IMR-90 (cell line): Measurements from ENCODE around the gene TACC2. TPM values are rescaled to one million over a fixed set of nuclear protein-coding genes. Genes with fewer than 3 reads are reported as not detected.

Experiments used
- ATAC-seq: fragments of 200-7000 bp; cut with Tn5 transposase; 2 replicates; pipeline ENCODE4 v1.9.1; 2020; ENCODE audit warnings: low read depth, mild to moderate bottlenecking, moderate library complexity
- BruUV-seq: library from RNA; stranded (reverse); fragments of 400-500 nt; replicated peaks from 2 replicates; lab custom pipeline; 2021; lab: Mats Ljungman, UMichigan
- CTCF ChIA-PET: fragments of 300-600 bp; formaldehyde crosslinking; extraction: SDS; loops from one replicate; lab custom pipeline; 2021; ENCODE audit warnings: antibody characterized with exemption; lab: Yijun Ruan, JAX
- POLR2A ChIA-PET: fragments of 300-600 bp; sonication (Branson Sonifier 250); formaldehyde crosslinking; loops from one replicate; lab custom pipeline; 2022; ENCODE audit warnings: antibody characterized with exemption; ENCODE audit not compliant: unreplicated experiment; lab: Charles Lee
- DNase-seq: peaks from one replicate; pipeline ENCODE4 v3.0.0; 2013
- H2AFZ ChIP-seq: replicated peaks from 2 replicates; pipeline ENCODE3; 2013; ENCODE audit warnings: low read length, mild to moderate bottlenecking; ENCODE audit not compliant: poor library complexity
- H2AK5ac ChIP-seq: 2 replicates; pipeline ENCODE4 v1.6.1; 2013; ENCODE audit warnings: low read depth, low read length, inconsistent platforms
- H2AK9ac ChIP-seq: replicated peaks from 2 replicates; pipeline ENCODE3; 2013; ENCODE audit warnings: mild to moderate bottlenecking, low read depth, low read length, moderate library complexity; ENCODE audit not compliant: poor library complexity
- H2BK120ac ChIP-seq: 2 replicates; pipeline ENCODE4 v1.6.1; 2013; ENCODE audit warnings: low read depth, low read length, inconsistent platforms
- H2BK15ac ChIP-seq: 3 replicates; pipeline ENCODE4 v1.6.1; 2013; ENCODE audit warnings: low read depth, low read length, inconsistent platforms
- H2BK20ac ChIP-seq: 2 replicates; pipeline ENCODE4 v1.6.1; 2013; ENCODE audit warnings: low read depth, mild to moderate bottlenecking, inconsistent platforms, low read length, moderate library complexity
- H2BK5ac ChIP-seq: 2 replicates; pipeline ENCODE4 v1.6.1; 2013; ENCODE audit warnings: mild to moderate bottlenecking, low read depth, low read length, inconsistent platforms; ENCODE audit not compliant: poor library complexity, severe bottlenecking
- H3K14ac ChIP-seq: replicated peaks from 2 replicates; pipeline ENCODE4 v1.6.1; 2013; ENCODE audit warnings: low read depth, low read length, inconsistent platforms
- H3K18ac ChIP-seq: 2 replicates; pipeline ENCODE4 v1.6.1; 2013; ENCODE audit warnings: low read depth, low read length, control low read depth
- H3K23ac ChIP-seq: 2 replicates; pipeline ENCODE4 v1.6.1; 2013; ENCODE audit warnings: low read depth, low read length, inconsistent platforms
- H3K27ac ChIP-seq: 2 replicates; pipeline ENCODE4 v1.5.1; 2013; ENCODE audit warnings: mild to moderate bottlenecking, control low read depth, low read length; ENCODE audit not compliant: insufficient read depth
- H3K27me3 ChIP-seq: 2 replicates; pipeline ENCODE4 v1.6.1; 2013; ENCODE audit warnings: low read length; ENCODE audit not compliant: control insufficient read depth, insufficient read depth
- H3K36me3 ChIP-seq: 2 replicates; pipeline ENCODE4 v1.6.1; 2013; ENCODE audit warnings: low read length, mixed read lengths; ENCODE audit not compliant: control insufficient read depth, insufficient read depth
- H3K4ac ChIP-seq: 2 replicates; pipeline ENCODE4 v1.6.1; 2013; ENCODE audit warnings: low read depth, low read length, inconsistent platforms
- H3K4me1 ChIP-seq: 2 replicates; pipeline ENCODE4 v1.6.1; 2013; ENCODE audit warnings: low read length, mixed read lengths; ENCODE audit not compliant: control insufficient read depth, insufficient read depth
- H3K4me2 ChIP-seq: 2 replicates; pipeline ENCODE4 v1.6.1; 2013; ENCODE audit warnings: low read depth, mild to moderate bottlenecking, control low read depth, low read length, moderate library complexity
- H3K4me3 ChIP-seq: 2 replicates; pipeline ENCODE4 v1.5.1; 2013; ENCODE audit warnings: low read depth, mild to moderate bottlenecking, control low read depth, low read length, moderate library complexity; ENCODE audit not compliant: insufficient read depth
- H3K56ac ChIP-seq: 2 replicates; pipeline ENCODE4 v1.6.1; 2013; ENCODE audit warnings: low read length, inconsistent platforms; ENCODE audit not compliant: insufficient read depth; ENCODE audit errors: extremely low read depth
- H3K79me1 ChIP-seq, 2 experiments: 2 replicates each; pipeline ENCODE4 v1.6.1; 2013; ENCODE audit warnings: low read length in 2 of 2, inconsistent platforms in 1 of 2, low read depth in 1 of 2
- H3K9ac ChIP-seq: 2 replicates; pipeline ENCODE4 v1.6.1; 2013; ENCODE audit warnings: low read depth, low read length, control low read depth
- H3K9me1 ChIP-seq: 2 replicates; pipeline ENCODE4 v1.6.1; 2013; ENCODE audit warnings: low read length, inconsistent platforms; ENCODE audit not compliant: insufficient read depth
- H3K9me3 ChIP-seq: 2 replicates; pipeline ENCODE4 v1.6.1; 2013; ENCODE audit warnings: low read length; ENCODE audit not compliant: control insufficient read depth, insufficient read depth
- H4K20me1 ChIP-seq: 2 replicates; pipeline ENCODE4 v1.6.1; 2013; ENCODE audit warnings: low read length, inconsistent platforms; ENCODE audit not compliant: insufficient read depth
- H4K5ac ChIP-seq: 2 replicates; pipeline ENCODE4 v1.6.1; 2013; ENCODE audit warnings: mild to moderate bottlenecking, low read depth, low read length, control low read depth
- H4K8ac ChIP-seq, 2 experiments: 2 replicates each; pipeline ENCODE4 v1.6.1; 2013; ENCODE audit warnings: low read depth in 2 of 2, low read length in 2 of 2, control low read depth in 1 of 2, inconsistent platforms in 1 of 2
- H4K91ac ChIP-seq: 2 replicates; pipeline ENCODE4 v1.6.1; 2013; ENCODE audit warnings: low read depth, low read length, inconsistent platforms; ENCODE audit not compliant: insufficient read depth
- CEBPB ChIP-seq: IDR thresholded peaks from 2 replicates; pipeline ENCODE4 v1.6.1; 2012; ENCODE audit warnings: low read depth, low read length, improper control_type of control experiment
- CHD1 ChIP-seq: IDR thresholded peaks from 2 replicates; pipeline ENCODE4 v1.6.1; 2012; ENCODE audit warnings: low read depth, low read length, improper control_type of control experiment
- FOS ChIP-seq: fragments of 150-350 bp; IDR thresholded peaks from 2 replicates; pipeline ENCODE4 v1.6.1; 2016; ENCODE audit warnings: low read depth, low read length
- MAFK ChIP-seq: IDR thresholded peaks from 2 replicates; pipeline ENCODE4 v1.6.1; 2012; ENCODE audit warnings: low read depth, low read length, improper control_type of control experiment
- MAZ ChIP-seq: IDR thresholded peaks from 2 replicates; pipeline ENCODE4 v1.6.1; 2012; ENCODE audit warnings: low read depth, mild to moderate bottlenecking, low read length, improper control_type of control experiment, moderate library complexity, borderline replicate concordance
- NFE2L2 ChIP-seq: fragments of 150-350 bp; IDR thresholded peaks from 2 replicates; pipeline ENCODE4 v1.6.1; 2016; ENCODE audit warnings: low read depth, mild to moderate bottlenecking, low read length
- RAD21 ChIP-seq: IDR thresholded peaks from 2 replicates; pipeline ENCODE4 v1.6.1; 2012; ENCODE audit warnings: low read length, improper control_type of control experiment
- RCOR1 ChIP-seq: IDR thresholded peaks from 2 replicates; pipeline ENCODE4 v1.6.1; 2012; ENCODE audit warnings: mild to moderate bottlenecking, low read length, improper control_type of control experiment; ENCODE audit not compliant: insufficient replicate concordance
- WGBS, 2 experiments: methylation state at CpG; one replicate each; pipeline versions ENCODE4 v1.1.5 to v1.1.7; 2013; ENCODE audit warnings: missing lambda C conversion rate in 2 of 2; ENCODE audit not compliant: insufficient read length in 1 of 2; ENCODE audit errors: extremely low coverage in 2 of 2; 5-methylcytosine and 5-hydroxymethylcytosine counted together
- dilution Hi-C: fragments of 300-500 bp; cut with HindIII; formaldehyde crosslinking; loops from one replicate; pipeline ENCODE4 v1.14.3; 2018; ENCODE audit warnings: low sequenced_read_pairs; ENCODE audit not compliant: unreplicated experiment
- in situ Hi-C: fragments of 300-500 bp; cut with MboI; formaldehyde crosslinking; loops from 3 replicates; pipeline ENCODE4 v1.14.3; 2019; ENCODE audit warnings: low sequenced_read_pairs, inconsistent platforms, mixed read lengths
- intact Hi-C: fragments of 100-400 bp; cut with micrococcal nuclease; formaldehyde crosslinking; loops from 2 replicates; pipeline ENCODE4 v1.10.0; 2022
- polyA plus RNA-seq, 3 experiments: library from polyadenylated mRNA; depleted of rRNA; stranded (reverse); fragments of >200 nt; gene quantifications; 2 replicates each; pipeline ENCODE4 v1.2.3, GENCODE V29; 2012; ENCODE audit warnings: low replicate concordance in 1 of 3
- total RNA-seq: library from RNA; depleted of rRNA; stranded (reverse); fragments of >200 nt; gene quantifications from 2 replicates; pipeline ENCODE4 v1.2.3, GENCODE V29; 2012
- TF ChIP-seq, protein P1 (sequence below): conservative IDR thresholded peaks from 2 replicates; pipeline ENCODE4 v1.5.1; 2012; ENCODE audit warnings: mild to moderate bottlenecking, low read depth, low read length, improper control_type of control experiment

TACC2 gene
- total and polyA plus RNA-seq, 2 of the 4 experiments (the other 2 are of a cell fraction) = 2.9 to 15.4 TPM

DNA sequence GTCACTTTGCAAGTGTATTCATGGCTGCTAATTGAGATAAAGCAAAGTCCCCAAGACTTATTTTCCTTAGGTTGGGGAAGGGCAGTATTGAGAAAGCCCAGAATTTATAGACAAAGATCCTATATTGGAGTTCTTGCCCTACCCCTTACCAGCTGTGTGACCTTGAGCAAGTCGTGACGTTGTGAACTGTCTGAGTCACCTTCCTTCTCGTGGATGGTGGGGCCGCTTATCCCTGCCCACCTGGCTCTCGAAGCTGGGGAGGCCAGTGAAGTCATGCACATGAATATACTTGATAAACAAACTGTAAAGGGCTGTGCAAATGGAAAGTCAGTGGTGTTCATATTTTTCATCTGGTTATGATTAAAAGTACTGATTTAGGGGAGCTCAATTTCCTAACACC, 127.4 kb downstream of the TACC2 start:
- Histone ChIP-seq H4K20me1 (peaks cover 26% of the 10 kb centered on the region; the same call in 1 of the 2 replicates), H3K9ac (no peak overlapping the region), H4K8ac (no peak overlapping the region), H2BK15ac (no peak overlapping the region), H3K56ac (no peak overlapping the region), H3K4me2 (0 out of 2 replicates have a peak overlapping the region, but pooled peaks have one; percentile 0), H3K9me3 (no peaks in the 10 kb centered on the region), H2BK5ac (no peak overlapping the region), H3K4ac (no peak overlapping the region), H2AK9ac (no peak overlapping the region), H3K4me1 (peaks cover 10% of the 10 kb centered on the region), H3K18ac (no peak overlapping the region), H4K91ac (no peak overlapping the region), H3K36me3 (no peaks in the 10 kb centered on the region; the same call in 1 of the 2 replicates), H3K14ac (no peak overlapping the region), H3K27me3 (no peaks in the 10 kb centered on the region), H3K27ac (no peak overlapping the region), H3K4me3 (no peak overlapping the region), H2AFZ (no peak overlapping the region), H2BK20ac (no peak overlapping the region), H3K23ac (no peak overlapping the region), H2AK5ac (no peak overlapping the region; the same call in 1 of the 2 replicates), H3K9me1 (peaks cover 22% of the 10 kb centered on the region), H2BK120ac (no peak overlapping the region), H3K79me1 (peaks cover 34 to 71% of the 10 kb centered on the region in 2 experiments), H4K5ac (no peak overlapping the region)
- in situ Hi-C loops (no loop called here), dilution Hi-C loops (no loop called here), intact Hi-C loops (no loop called here)
- ChIA-PET POLR2A (no interaction called here), CTCF (no interaction called here)
- ATAC-seq = no peak
- TF ChIP-seq RAD21 (peak; percentile 13; the same call in 1 of the 2 replicates), FOS (peak; percentile 76), CEBPB (peak; percentile 69), MAFK (no peak), NFE2L2 (no peak), CHD1 (no peak), MAZ (0 out of 2 replicates have a peak, but pooled peaks have one; percentile 22), RCOR1 (peak; percentile 85)
- TF ChIP-seq, protein P1, sequence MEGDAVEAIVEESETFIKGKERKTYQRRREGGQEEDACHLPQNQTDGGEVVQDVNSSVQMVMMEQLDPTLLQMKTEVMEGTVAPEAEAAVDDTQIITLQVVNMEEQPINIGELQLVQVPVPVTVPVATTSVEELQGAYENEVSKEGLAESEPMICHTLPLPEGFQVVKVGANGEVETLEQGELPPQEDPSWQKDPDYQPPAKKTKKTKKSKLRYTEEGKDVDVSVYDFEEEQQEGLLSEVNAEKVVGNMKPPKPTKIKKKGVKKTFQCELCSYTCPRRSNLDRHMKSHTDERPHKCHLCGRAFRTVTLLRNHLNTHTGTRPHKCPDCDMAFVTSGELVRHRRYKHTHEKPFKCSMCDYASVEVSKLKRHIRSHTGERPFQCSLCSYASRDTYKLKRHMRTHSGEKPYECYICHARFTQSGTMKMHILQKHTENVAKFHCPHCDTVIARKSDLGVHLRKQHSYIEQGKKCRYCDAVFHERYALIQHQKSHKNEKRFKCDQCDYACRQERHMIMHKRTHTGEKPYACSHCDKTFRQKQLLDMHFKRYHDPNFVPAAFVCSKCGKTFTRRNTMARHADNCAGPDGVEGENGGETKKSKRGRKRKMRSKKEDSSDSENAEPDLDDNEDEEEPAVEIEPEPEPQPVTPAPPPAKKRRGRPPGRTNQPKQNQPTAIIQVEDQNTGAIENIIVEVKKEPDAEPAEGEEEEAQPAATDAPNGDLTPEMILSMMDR = no peak
- no TSS peak for BruUV-seq
- DNase-seq = peak; percentile 96
- WGBS, 2 experiments = no CpG with 5 or more reads among the region's 5 CpGs
